ENCODE results near the gene LDLRAD4. TPM values are rescaled to one million over a fixed set of nuclear protein-coding genes. Genes with fewer than 3 reads are reported as not detected.

Gene LDLRAD4
- polyA plus RNA-seq, 1 of the 3 experiments (the other 2 are of a cell fraction) = 0.16 TPM

- Histone ChIP-seq H3K4me3 (ENCODE audit: low read depth in 2 of 2, low read length in 1 of 2) (no peak overlapping the region), H2AFZ (ENCODE audit: low read depth) (no peak overlapping the region), H3K27me3 (ENCODE audit: insufficient read depth) (no peaks in the 10 kb centered on the region), H4K20me1 (ENCODE audit: insufficient read depth) (no peaks in the 10 kb centered on the region), H3K36me3 (replicated peaks in 1 of 2; ENCODE audit: control insufficient read depth in 1 of 2, insufficient read depth in 2 of 2, low read length in 1 of 2) (no peaks in the 10 kb centered on the region), H3K4me1 (ENCODE audit: control insufficient read depth in 1 of 2, insufficient read depth in 2 of 2, low read depth in 1 of 2, low read length in 1 of 2) (peaks cover 0 to 12% of the 10 kb centered on the region in 2 experiments; a peak in 1 of 4 replicates), H3K4me2 (no peak overlapping the region), H3K9me3 (no peaks in the 10 kb centered on the region), H3K9me2 (no peaks in the 10 kb centered on the region), H3K79me2 (ENCODE audit: insufficient read depth) (no peaks in the 10 kb centered on the region), H3K9ac (no peak overlapping the region), H3F3A (replicated peaks; ENCODE audit: insufficient read depth) (no peaks in the 10 kb centered on the region), H3K27ac (ENCODE audit: low read depth in 2 of 2, low read length in 1 of 2) (no peak overlapping the region)
- DNase-seq = no peak
- ChIA-PET CTCF (interaction anchor here (1.1 to 1.5 kb wide), 2 partner anchors 13 to 66 kb away, joined by 3 read pairs; no protein-coding TSS in a partner anchor), POLR2A (no interaction called here)
- WGBS (ENCODE audit: low lambda C conversion rate) = 58% methylated on average over 9 of the region's 9 CpGs
- no peak for TF ChIP-seq YY1 (IDR thresholded peaks at IDR 0.05; ENCODE audit: low read depth)
- no peak for TF ChIP-seq RCOR1 (IDR thresholded peaks at IDR 0.05; ENCODE audit: low read length)
- TF ChIP-seq SIN3A (IDR thresholded peaks at IDR 0.05; ENCODE audit: borderline replicate concordance, low read depth, low read length) = no peak
- TF ChIP-seq PBX3 (IDR thresholded peaks at IDR 0.05) = no peak
- no peak for TF ChIP-seq ELF1 (IDR thresholded peaks at IDR 0.05)
- no peak for TF ChIP-seq MEF2A (IDR thresholded peaks at IDR 0.05; ENCODE audit: borderline replicate concordance, low read depth)
- no peak for TF ChIP-seq FOXM1 (IDR thresholded peaks at IDR 0.05; ENCODE audit: low read depth)
- TF ChIP-seq REST (IDR thresholded peaks at IDR 0.05; ENCODE audit: low read depth, low read length) = no peak
- no peak for TF ChIP-seq SMC3 (IDR thresholded peaks at IDR 0.05; ENCODE audit: low read depth, low read length)
- no peak for TF ChIP-seq FOXJ3 (CRISPR knock-in tag; IDR thresholded peaks at IDR 0.05)
- TF ChIP-seq CTCF (IDR thresholded peaks at IDR 0.05) = no peak
- no peak for TF ChIP-seq MXI1 (IDR thresholded peaks at IDR 0.05; ENCODE audit: low read depth, low read length)
- TF ChIP-seq NFIC (IDR thresholded peaks at IDR 0.05; ENCODE audit: borderline replicate concordance) = no peak
- TF ChIP-seq ZBTB33 (IDR thresholded peaks at IDR 0.05; ENCODE audit: borderline replicate concordance, low read depth) = no peak
- TF ChIP-seq POLR2AphosphoS5 (IDR thresholded peaks at IDR 0.05; ENCODE audit: low read depth, low read length) = no peak
- no peak for TF ChIP-seq NRF1 (IDR thresholded peaks at IDR 0.05; ENCODE audit: low read depth, low read length)
- TF ChIP-seq GATA2 (CRISPR knock-in tag; IDR thresholded peaks at IDR 0.05) = no peak
- no peak for TF ChIP-seq RFX5 (IDR thresholded peaks at IDR 0.05; ENCODE audit: low read length)
Observed at GRCh38 chr18:13179566-13180113, 38.9 kb upstream of the LDLRAD4 start.

Measured in SK-N-SH (cell line).